Measurements from ENCODE around the gene ZCCHC3.

Gene ZCCHC3

GRCh38 chr20:272718-273117, 24.7 kb upstream of the ZCCHC3 start:
- DNase-seq (ENCODE audit: low read depth in 2 of 2), result peak in 1 of 2 donors; percentile 26
- no peak for TF ChIP-seq CTCF (IDR thresholded peaks at IDR 0.05; ENCODE audit: low read depth, low read length)
- no peak overlapping the region for H3K4me3 ChIP-seq (replicated peaks in 1 of 2; ENCODE audit: low read depth in 2 of 2, low read length in 2 of 2)

DNA sequence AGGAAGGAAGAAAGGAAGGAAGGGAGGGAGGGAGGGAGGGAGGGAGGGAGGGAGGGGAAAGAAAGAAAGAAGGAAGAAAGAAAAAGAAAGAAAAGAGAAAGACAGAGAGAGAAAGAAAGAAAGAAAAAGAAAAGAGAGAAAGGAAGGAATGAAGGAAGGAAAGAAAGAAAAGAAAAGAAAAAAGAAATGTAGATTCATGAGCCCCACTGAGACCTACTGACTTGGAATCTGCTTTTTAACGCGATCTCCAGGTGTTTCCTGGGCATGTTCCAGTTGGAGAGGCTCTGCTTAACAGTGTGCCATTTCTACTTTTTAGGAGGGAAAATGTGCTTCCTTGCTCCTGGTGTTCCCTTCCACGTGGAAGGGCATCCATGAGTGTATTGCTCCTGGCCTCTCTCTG, 23.5 kb upstream of the ZCCHC3 start:
- DNase-seq (ENCODE audit: low read depth in 2 of 2), result no peak
- no peak for TF ChIP-seq CTCF (IDR thresholded peaks at IDR 0.05; ENCODE audit: low read depth, low read length)
- no peak overlapping the region for H3K4me3 ChIP-seq (replicated peaks in 1 of 2; ENCODE audit: low read depth in 2 of 2, low read length in 2 of 2)

DNA sequence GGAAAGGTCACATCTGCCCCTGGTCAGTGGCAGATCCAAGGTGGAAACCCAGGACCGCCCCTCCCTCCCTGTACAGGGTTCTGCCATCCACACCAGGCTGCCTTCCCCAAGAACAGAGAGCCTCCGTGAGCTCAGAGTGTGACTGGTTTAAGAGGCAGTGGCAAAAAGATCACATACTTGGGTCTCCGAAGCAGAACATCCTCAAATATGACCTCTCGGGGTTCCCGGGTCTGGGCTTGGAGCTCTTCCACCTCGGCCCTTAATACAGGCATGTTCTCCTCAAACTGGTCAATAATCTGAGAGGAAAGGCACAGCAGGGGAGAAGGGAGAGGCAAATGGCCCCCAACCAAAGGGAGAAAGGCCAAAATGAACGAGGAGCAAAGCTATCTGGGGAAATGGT, 21.6 kb upstream of the ZCCHC3 start:
- no peak for TF ChIP-seq CTCF (IDR thresholded peaks at IDR 0.05; ENCODE audit: low read depth, low read length)
- DNase-seq (ENCODE audit: low read depth in 2 of 2), result no peak
- no peak overlapping the region for H3K4me3 ChIP-seq (replicated peaks in 1 of 2; ENCODE audit: low read depth in 2 of 2, low read length in 2 of 2)

GRCh38 chr20:276620-277495, 20.5 kb upstream of the ZCCHC3 start:
- no peak for TF ChIP-seq CTCF (IDR thresholded peaks at IDR 0.05; ENCODE audit: low read depth, low read length)
- no peak for DNase-seq (ENCODE audit: low read depth in 2 of 2)
- H3K4me3 ChIP-seq (replicated peaks in 1 of 2; ENCODE audit: low read depth in 2 of 2, low read length in 2 of 2), result no peak overlapping the region

- DNase-seq (ENCODE audit: low read depth in 2 of 2), result no peak
- no peak for TF ChIP-seq CTCF (IDR thresholded peaks at IDR 0.05; ENCODE audit: low read depth, low read length)
- H3K4me3 ChIP-seq (replicated peaks in 1 of 2; ENCODE audit: low read depth in 2 of 2, low read length in 2 of 2), result no peak overlapping the region
Observed at GRCh38 chr20:277496-277781, 19.9 kb upstream of the ZCCHC3 start.

DNA sequence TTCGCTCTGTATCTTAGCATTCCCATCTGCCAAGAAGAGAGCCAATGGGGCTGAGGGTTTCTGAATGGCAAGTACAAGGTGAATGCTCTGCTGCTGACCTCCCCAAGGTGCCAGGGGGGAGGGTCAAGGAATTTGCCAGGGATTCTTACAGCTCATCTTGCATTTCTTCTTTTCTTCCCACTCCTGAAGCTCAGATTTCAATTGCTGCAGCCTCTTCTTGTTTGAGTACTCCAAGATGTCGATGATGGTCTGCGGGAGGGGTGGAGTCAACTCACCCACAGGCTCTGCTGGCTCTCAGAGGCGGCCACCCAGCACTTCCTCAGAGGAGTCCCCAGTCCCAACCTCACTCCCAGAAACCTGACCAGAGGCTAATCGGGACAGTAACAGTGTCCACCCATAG, 19.2 kb upstream of the ZCCHC3 start:
- no peak for TF ChIP-seq CTCF (IDR thresholded peaks at IDR 0.05; ENCODE audit: low read depth, low read length)
- DNase-seq (ENCODE audit: low read depth in 2 of 2), result no peak
- no peak overlapping the region for H3K4me3 ChIP-seq (replicated peaks in 1 of 2; ENCODE audit: low read depth in 2 of 2, low read length in 2 of 2)

Data from cardiac fibroblast (primary cell).